Ishikawa (cell line): ENCODE measurements around the gene NRG2.

ENCODE experiments used
- CEBPB ChIP-seq: IDR thresholded peaks from 2 replicates; pipeline ENCODE4 v1.6.1; 2012
- CREB1 ChIP-seq: IDR thresholded peaks from 2 replicates; pipeline ENCODE4 v1.6.1; 2012; ENCODE audit warnings: low read depth
- EGR1 ChIP-seq: IDR thresholded peaks from 2 replicates; pipeline ENCODE4 v1.6.1; 2012
- EP300 ChIP-seq: IDR thresholded peaks from 2 replicates; pipeline ENCODE4 v1.6.1; 2012; ENCODE audit warnings: borderline replicate concordance
- FOXM1 ChIP-seq: IDR thresholded peaks from 2 replicates; pipeline ENCODE4 v1.6.1; 2012; ENCODE audit warnings: low read depth, borderline replicate concordance
- NFIC ChIP-seq: IDR thresholded peaks from 2 replicates; pipeline ENCODE4 v1.6.1; 2012
- RAD21 ChIP-seq: IDR thresholded peaks from 2 replicates; pipeline ENCODE4 v1.6.1; 2012; ENCODE audit warnings: low read depth
- TAF1 ChIP-seq: IDR thresholded peaks from 2 replicates; pipeline ENCODE4 v1.6.1; 2012; ENCODE audit warnings: low read depth, mild to moderate bottlenecking
- TCF12 ChIP-seq: IDR thresholded peaks from 2 replicates; pipeline ENCODE4 v1.6.1; 2012; ENCODE audit warnings: low read depth
- TEAD4 ChIP-seq: IDR thresholded peaks from 2 replicates; pipeline ENCODE4 v1.6.1; 2012
- YY1 ChIP-seq: IDR thresholded peaks from 2 replicates; pipeline ENCODE4 v1.6.1; 2012; ENCODE audit warnings: low read depth
- ZBTB7A ChIP-seq: IDR thresholded peaks from 2 replicates; pipeline ENCODE4 v1.6.1; 2012; ENCODE audit warnings: low read depth
- TF ChIP-seq, protein P1 (sequence below): IDR thresholded peaks from 2 replicates; pipeline ENCODE4 v1.6.1; 2012; ENCODE audit warnings: low read depth, mild to moderate bottlenecking
- TF ChIP-seq, protein P2 (sequence below): IDR thresholded peaks from 2 replicates; pipeline ENCODE4 v1.6.1; 2012
- TF ChIP-seq, protein P3 (sequence below): IDR thresholded peaks from 2 replicates; pipeline ENCODE4 v1.6.1; 2012

The NRG2 gene

DNA sequence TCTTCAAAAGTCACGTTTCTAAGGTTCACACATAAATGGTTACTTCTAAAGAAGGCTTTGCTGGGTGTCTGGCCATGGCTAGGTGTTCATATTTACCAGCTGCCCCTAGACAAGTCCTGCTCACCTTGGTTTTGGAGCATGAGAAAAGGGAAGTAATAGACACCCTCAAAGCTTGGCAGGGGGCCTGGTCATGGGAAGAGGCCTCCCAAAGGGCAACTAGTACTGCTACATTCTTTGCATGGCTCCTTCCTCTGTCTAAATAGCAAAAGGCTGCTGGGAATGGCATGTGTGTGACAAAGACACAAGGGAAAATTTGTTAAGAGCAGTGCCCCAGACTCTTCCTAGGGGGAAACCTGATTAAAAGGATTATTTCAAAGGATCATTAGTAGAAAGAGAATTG is 93.4 kb downstream of the NRG2 start:
- no peak for TF ChIP-seq CREB1
- no peak for TF ChIP-seq NFIC
- TF ChIP-seq TEAD4, result peak; percentile 63
- TF ChIP-seq, protein P1, sequence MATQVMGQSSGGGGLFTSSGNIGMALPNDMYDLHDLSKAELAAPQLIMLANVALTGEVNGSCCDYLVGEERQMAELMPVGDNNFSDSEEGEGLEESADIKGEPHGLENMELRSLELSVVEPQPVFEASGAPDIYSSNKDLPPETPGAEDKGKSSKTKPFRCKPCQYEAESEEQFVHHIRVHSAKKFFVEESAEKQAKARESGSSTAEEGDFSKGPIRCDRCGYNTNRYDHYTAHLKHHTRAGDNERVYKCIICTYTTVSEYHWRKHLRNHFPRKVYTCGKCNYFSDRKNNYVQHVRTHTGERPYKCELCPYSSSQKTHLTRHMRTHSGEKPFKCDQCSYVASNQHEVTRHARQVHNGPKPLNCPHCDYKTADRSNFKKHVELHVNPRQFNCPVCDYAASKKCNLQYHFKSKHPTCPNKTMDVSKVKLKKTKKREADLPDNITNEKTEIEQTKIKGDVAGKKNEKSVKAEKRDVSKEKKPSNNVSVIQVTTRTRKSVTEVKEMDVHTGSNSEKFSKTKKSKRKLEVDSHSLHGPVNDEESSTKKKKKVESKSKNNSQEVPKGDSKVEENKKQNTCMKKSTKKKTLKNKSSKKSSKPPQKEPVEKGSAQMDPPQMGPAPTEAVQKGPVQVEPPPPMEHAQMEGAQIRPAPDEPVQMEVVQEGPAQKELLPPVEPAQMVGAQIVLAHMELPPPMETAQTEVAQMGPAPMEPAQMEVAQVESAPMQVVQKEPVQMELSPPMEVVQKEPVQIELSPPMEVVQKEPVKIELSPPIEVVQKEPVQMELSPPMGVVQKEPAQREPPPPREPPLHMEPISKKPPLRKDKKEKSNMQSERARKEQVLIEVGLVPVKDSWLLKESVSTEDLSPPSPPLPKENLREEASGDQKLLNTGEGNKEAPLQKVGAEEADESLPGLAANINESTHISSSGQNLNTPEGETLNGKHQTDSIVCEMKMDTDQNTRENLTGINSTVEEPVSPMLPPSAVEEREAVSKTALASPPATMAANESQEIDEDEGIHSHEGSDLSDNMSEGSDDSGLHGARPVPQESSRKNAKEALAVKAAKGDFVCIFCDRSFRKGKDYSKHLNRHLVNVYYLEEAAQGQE, result no peak
- TF ChIP-seq, protein P2, sequence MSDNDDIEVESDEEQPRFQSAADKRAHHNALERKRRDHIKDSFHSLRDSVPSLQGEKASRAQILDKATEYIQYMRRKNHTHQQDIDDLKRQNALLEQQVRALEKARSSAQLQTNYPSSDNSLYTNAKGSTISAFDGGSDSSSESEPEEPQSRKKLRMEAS, result no peak
- TF ChIP-seq FOXM1, result no peak

DNA sequence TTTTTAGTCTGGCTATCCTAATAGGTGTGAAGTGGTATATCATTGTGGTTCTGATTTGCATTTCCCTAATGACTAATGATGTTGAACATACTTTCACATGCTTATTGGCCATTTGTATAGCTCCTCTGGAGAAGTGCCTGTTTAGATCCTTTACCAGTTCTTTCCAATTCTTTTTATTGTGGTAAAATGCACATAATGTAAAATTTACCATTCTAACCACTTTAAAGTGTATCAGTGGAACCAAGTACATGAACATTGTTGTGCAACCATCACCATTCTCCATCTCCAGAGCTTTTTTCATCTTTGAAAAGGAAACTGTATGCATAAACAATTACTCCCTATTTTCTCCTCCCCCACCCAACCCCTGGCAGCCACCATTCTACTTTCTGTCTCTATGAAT is 95.4 kb downstream of the NRG2 start:
- TF ChIP-seq, protein P1, result no peak
- TF ChIP-seq TCF12 (no peak), RAD21 (no peak), YY1 (no peak), ZBTB7A (no peak), TEAD4 (no peak), FOXM1 (no peak), CEBPB (no peak), EP300 (no peak), EGR1 (no peak), TAF1 (no peak), NFIC (no peak), CREB1 (no peak)
- TF ChIP-seq, protein P2, result no peak
- TF ChIP-seq, protein P3, sequence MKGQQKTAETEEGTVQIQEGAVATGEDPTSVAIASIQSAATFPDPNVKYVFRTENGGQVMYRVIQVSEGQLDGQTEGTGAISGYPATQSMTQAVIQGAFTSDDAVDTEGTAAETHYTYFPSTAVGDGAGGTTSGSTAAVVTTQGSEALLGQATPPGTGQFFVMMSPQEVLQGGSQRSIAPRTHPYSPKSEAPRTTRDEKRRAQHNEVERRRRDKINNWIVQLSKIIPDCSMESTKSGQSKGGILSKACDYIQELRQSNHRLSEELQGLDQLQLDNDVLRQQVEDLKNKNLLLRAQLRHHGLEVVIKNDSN, result no peak

DNA sequence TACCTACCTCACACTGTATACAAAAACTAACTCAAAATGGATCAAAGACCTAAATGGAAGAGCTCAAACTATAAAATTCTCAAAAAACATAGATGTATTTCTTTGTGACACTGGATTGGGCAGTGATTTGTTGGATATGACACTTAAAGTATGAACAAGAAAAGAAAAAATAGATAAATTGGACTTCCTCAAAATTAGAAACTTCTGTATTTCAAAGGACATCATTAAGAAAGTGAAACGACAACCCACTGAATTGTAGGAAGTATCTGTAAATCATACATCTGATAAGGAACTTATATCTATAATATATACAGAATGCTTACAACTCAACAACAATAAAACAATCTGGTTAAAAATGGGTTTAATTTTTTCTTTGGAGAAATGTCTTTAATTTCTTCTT is 96.7 kb downstream of the NRG2 start:
- no peak for TF ChIP-seq FOXM1
- no peak for TF ChIP-seq RAD21
- TF ChIP-seq TAF1, result no peak
- no peak for TF ChIP-seq NFIC
- TF ChIP-seq TCF12, result no peak
- no peak for TF ChIP-seq CEBPB
- TF ChIP-seq, protein P2, result no peak
- no peak for TF ChIP-seq TEAD4
- TF ChIP-seq EGR1, result no peak
- TF ChIP-seq YY1, result no peak
- TF ChIP-seq ZBTB7A, result no peak
- no peak for TF ChIP-seq CREB1
- no peak for TF ChIP-seq EP300
- TF ChIP-seq, protein P1, result no peak
- TF ChIP-seq, protein P3, result no peak

DNA sequence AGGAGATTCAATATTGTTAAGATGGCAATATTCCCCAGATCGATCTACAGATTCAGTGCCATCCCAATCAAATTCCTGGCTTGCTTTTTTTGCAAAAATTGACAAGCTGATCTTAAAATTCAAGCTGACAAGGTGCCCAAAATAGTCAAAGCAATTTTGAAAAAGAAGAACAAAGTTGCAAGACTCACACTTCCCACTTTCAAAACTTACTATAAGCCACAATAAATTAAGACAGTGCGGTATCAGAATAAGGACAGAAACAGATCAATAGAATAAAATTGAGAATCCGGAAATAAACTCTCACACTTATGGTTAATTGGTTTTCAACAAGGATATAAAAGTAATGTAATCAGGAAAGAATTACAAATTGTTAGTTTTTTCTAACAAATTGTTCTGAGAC is 97.1 kb downstream of the NRG2 start:
- TF ChIP-seq EP300 (no peak), ZBTB7A (no peak), RAD21 (no peak), FOXM1 (no peak), NFIC (no peak), CEBPB (no peak), TAF1 (no peak), TEAD4 (no peak), TCF12 (no peak), CREB1 (no peak)
- TF ChIP-seq, protein P1, result no peak
- TF ChIP-seq, protein P2, result no peak
- TF ChIP-seq, protein P3, result no peak
